Loucy (cell line): Measurements from ENCODE around the gene PLEKHA6.

Experiments
- EZH2phosphoT487 ChIP-seq: fragments of 200-600 bp; IDR thresholded peaks from 2 replicates; pipeline ENCODE4 v1.6.1; 2018; ENCODE audit warnings: antibody characterized with exemption, mild to moderate bottlenecking, moderate library complexity, borderline replicate concordance
- TF ChIP-seq, protein P1 (sequence below): fragments of 200-600 bp; sonication (generic); conservative IDR thresholded peaks from 2 replicates; pipeline ENCODE4 v1.5.1; 2014; ENCODE audit warnings: mild to moderate bottlenecking, antibody characterized with exemption, low read length

DNA sequence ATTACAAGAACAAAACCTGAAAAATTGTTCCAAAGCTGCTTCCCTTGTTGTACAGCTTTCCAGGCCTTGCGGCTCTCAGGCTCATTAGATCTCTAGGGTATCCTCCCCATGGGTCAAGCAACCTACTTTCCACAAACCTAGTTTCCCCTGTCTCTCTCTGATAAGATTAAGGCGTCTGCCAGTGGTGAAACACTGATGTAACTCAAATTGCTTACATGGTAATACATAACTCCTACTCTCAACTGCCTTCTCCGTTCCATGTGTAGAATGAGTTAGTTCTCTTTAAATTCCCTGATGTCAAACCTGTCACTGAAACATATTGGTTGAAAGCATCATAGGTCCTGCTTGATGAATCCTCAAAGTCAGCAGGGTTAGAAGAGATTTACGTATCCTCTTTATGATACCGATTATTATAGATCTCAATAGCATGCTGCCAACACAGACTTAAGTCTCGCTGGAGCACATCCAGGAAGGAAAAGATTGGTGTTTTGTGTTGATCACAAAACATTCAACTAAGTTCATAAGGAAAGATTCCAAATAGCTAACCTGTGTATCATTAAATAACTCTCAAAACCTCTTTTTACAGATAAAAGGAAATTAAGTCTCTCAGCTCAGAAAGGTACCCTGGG is 41.3 kb upstream of the PLEKHA6 start:
- TF ChIP-seq, protein P1, sequence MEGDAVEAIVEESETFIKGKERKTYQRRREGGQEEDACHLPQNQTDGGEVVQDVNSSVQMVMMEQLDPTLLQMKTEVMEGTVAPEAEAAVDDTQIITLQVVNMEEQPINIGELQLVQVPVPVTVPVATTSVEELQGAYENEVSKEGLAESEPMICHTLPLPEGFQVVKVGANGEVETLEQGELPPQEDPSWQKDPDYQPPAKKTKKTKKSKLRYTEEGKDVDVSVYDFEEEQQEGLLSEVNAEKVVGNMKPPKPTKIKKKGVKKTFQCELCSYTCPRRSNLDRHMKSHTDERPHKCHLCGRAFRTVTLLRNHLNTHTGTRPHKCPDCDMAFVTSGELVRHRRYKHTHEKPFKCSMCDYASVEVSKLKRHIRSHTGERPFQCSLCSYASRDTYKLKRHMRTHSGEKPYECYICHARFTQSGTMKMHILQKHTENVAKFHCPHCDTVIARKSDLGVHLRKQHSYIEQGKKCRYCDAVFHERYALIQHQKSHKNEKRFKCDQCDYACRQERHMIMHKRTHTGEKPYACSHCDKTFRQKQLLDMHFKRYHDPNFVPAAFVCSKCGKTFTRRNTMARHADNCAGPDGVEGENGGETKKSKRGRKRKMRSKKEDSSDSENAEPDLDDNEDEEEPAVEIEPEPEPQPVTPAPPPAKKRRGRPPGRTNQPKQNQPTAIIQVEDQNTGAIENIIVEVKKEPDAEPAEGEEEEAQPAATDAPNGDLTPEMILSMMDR = no peak
- TF ChIP-seq EZH2phosphoT487 = no peak
